Karpas-422 (cell line): ENCODE measurements around the gene SSU72. TPM values are rescaled to one million over a fixed set of nuclear protein-coding genes. Genes with fewer than 3 reads are reported as not detected.
A peak's percentile ranks its signal among the peaks of the same experiment; 100 is the strongest.

Source experiments
- DNase-seq: peaks from one replicate; pipeline ENCODE4 v3.0.0-alpha.2; 2015
- H2AFZ ChIP-seq: fragments of 200-600 bp; sonication (generic); 2 replicates; pipeline ENCODE4 v1.6.1; 2014; ENCODE audit warnings: antibody characterized with exemption, low read length, mixed read lengths
- H3K27ac ChIP-seq: fragments of 200-600 bp; sonication (generic); 2 replicates; pipeline ENCODE4 v1.5.1; 2014; ENCODE audit warnings: mild to moderate bottlenecking, low read length, moderate library complexity
- H3K27me3 ChIP-seq: fragments of 200-600 bp; sonication (generic); 2 replicates; pipeline ENCODE4 v1.6.1; 2014; ENCODE audit warnings: low read length, mixed read lengths
- H3K36me3 ChIP-seq: fragments of 200-600 bp; sonication (generic); 2 replicates; pipeline ENCODE4 v1.6.1; 2014; ENCODE audit warnings: low read length, mixed read lengths; ENCODE audit not compliant: insufficient read depth
- H3K4me1 ChIP-seq: fragments of 200-600 bp; sonication (generic); 2 replicates; pipeline ENCODE4 v1.6.1; 2014; ENCODE audit warnings: mild to moderate bottlenecking, low read length, mixed read lengths
- H3K4me2 ChIP-seq: fragments of 200-600 bp; sonication (generic); 2 replicates; pipeline ENCODE4 v1.6.1; 2014; ENCODE audit warnings: low read length, low read depth, mild to moderate bottlenecking; ENCODE audit not compliant: poor library complexity, severe bottlenecking
- H3K4me3 ChIP-seq: fragments of 200-600 bp; sonication (generic); 2 replicates; pipeline ENCODE4 v1.5.1; 2014; ENCODE audit warnings: mild to moderate bottlenecking, antibody characterized with exemption, low read length, mixed read lengths
- H3K79me2 ChIP-seq: fragments of 200-600 bp; sonication (generic); 2 replicates; pipeline ENCODE4 v1.6.1; 2014; ENCODE audit warnings: mild to moderate bottlenecking, low read length, mixed read lengths
- H3K9ac ChIP-seq: fragments of 200-600 bp; sonication (generic); 2 replicates; pipeline ENCODE4 v1.6.0; 2014; ENCODE audit warnings: low read length
- H3K9me2 ChIP-seq: fragments of 200-600 bp; sonication (generic), shearing (Covaris generic); replicated peaks from 2 replicates; pipeline ENCODE4 v1.6.0; 2014; ENCODE audit warnings: mild to moderate bottlenecking, low read length, moderate library complexity; ENCODE audit not compliant: insufficient read depth
- H3K9me3 ChIP-seq: fragments of 300-700, 200-600 bp; sonication (generic); 2 replicates; pipeline ENCODE4 v1.6.1; 2014; ENCODE audit warnings: low read length, mixed read lengths
- H4K20me1 ChIP-seq: fragments of 200-600 bp; sonication (generic); 2 replicates; pipeline ENCODE4 v1.6.1; 2014; ENCODE audit warnings: mild to moderate bottlenecking, antibody characterized with exemption, low read length, low read depth; ENCODE audit not compliant: insufficient read depth
- total RNA-seq: library from RNA; depleted of rRNA; stranded (reverse); fragments of >200 nt; shearing (Covaris generic); gene quantifications from 2 replicates; pipeline ENCODE4 v1.2.3, GENCODE V29; 2014; ENCODE audit warnings: low replicate concordance

Gene SSU72
- total RNA-seq, 1 experiment from 2014 or later = 70.9 TPM

GRCh38 chr1:1554550-1554925 lies 20.1 kb downstream of the SSU72 start:
- DNase-seq = no peak
- H3K27me3 ChIP-seq = no peaks in the 10 kb centered on the region
- peaks cover 10% of the 10 kb centered on the region; the same call in 1 of the 2 replicates for H3K79me2 ChIP-seq
- no peak overlapping the region for H3K4me3 ChIP-seq
- H3K4me1 ChIP-seq = no peaks in the 10 kb centered on the region; the same call in 1 of the 2 replicates
- no peak overlapping the region for H3K9ac ChIP-seq
- H3K9me3 ChIP-seq = no peaks in the 10 kb centered on the region
- no peak overlapping the region for H2AFZ ChIP-seq
- H3K9me2 ChIP-seq = no peaks in the 10 kb centered on the region
- H3K36me3 ChIP-seq = no peaks in the 10 kb centered on the region
- H3K4me2 ChIP-seq = no peak overlapping the region
- peaks cover 3% of the 10 kb centered on the region; the same call in 1 of the 2 replicates for H4K20me1 ChIP-seq
- H3K27ac ChIP-seq = no peak overlapping the region

GRCh38 chr1:1553821-1554494 lies 20.7 kb downstream of the SSU72 start:
- no peaks in the 10 kb centered on the region; the same call in 1 of the 2 replicates for H3K4me1 ChIP-seq
- H3K9ac ChIP-seq = no peak overlapping the region
- H3K9me3 ChIP-seq = no peaks in the 10 kb centered on the region
- H3K36me3 ChIP-seq = no peaks in the 10 kb centered on the region
- no peak overlapping the region for H3K4me3 ChIP-seq
- no peak overlapping the region for H3K27ac ChIP-seq
- H3K4me2 ChIP-seq = no peak overlapping the region
- DNase-seq = no peak
- H2AFZ ChIP-seq = no peak overlapping the region
- peaks cover 10% of the 10 kb centered on the region; the same call in 1 of the 2 replicates for H3K79me2 ChIP-seq
- no peaks in the 10 kb centered on the region for H3K9me2 ChIP-seq
- no peaks in the 10 kb centered on the region for H3K27me3 ChIP-seq
- H4K20me1 ChIP-seq = peaks cover 3% of the 10 kb centered on the region; the same call in 1 of the 2 replicates

GRCh38 chr1:1552263-1552639 lies 22.4 kb downstream of the SSU72 start:
- Histone ChIP-seq H3K4me3 (no peak overlapping the region), H2AFZ (no peak overlapping the region), H4K20me1 (peaks cover 3% of the 10 kb centered on the region; the same call in 1 of the 2 replicates)

GRCh38 chr1:1551524-1552262 lies 23.0 kb downstream of the SSU72 start:
- Histone ChIP-seq H3K4me2 (no peak overlapping the region), H2AFZ (no peak overlapping the region), H3K4me3 (no peak overlapping the region), H3K27ac (no peak overlapping the region), H3K9me2 (no peaks in the 10 kb centered on the region), H3K4me1 (no peaks in the 10 kb centered on the region), H3K79me2 (peaks cover 5% of the 10 kb centered on the region; the same call in 1 of the 2 replicates), H3K27me3 (no peaks in the 10 kb centered on the region), H4K20me1 (peaks cover 3% of the 10 kb centered on the region; the same call in 1 of the 2 replicates), H3K36me3 (no peaks in the 10 kb centered on the region), H3K9ac (no peak overlapping the region), H3K9me3 (no peaks in the 10 kb centered on the region)
- DNase-seq = no peak

More at GRCh38 chr1:1552263-1552639, 22.4 kb downstream of the SSU72 start:
- DNase-seq = no peak
- Histone ChIP-seq H3K36me3 (no peaks in the 10 kb centered on the region), H3K4me2 (no peak overlapping the region), H3K9ac (no peak overlapping the region), H3K79me2 (peaks cover 5% of the 10 kb centered on the region; the same call in 1 of the 2 replicates), H3K4me1 (no peaks in the 10 kb centered on the region), H3K27ac (no peak overlapping the region), H3K27me3 (no peaks in the 10 kb centered on the region), H3K9me3 (no peaks in the 10 kb centered on the region), H3K9me2 (no peaks in the 10 kb centered on the region)

GRCh38 chr1:1550591-1551432 lies 23.9 kb downstream of the SSU72 start:
- DNase-seq = peak; percentile 60
- no peak overlapping the region for H3K9ac ChIP-seq
- H3K9me3 ChIP-seq = no peaks in the 10 kb centered on the region
- H3K79me2 ChIP-seq = peaks cover 5% of the 10 kb centered on the region; the same call in 1 of the 2 replicates
- no peaks in the 10 kb centered on the region for H3K36me3 ChIP-seq
- H3K9me2 ChIP-seq = no peaks in the 10 kb centered on the region
- H3K27me3 ChIP-seq = no peaks in the 10 kb centered on the region
- H3K4me1 ChIP-seq = no peaks in the 10 kb centered on the region
- H4K20me1 ChIP-seq = peaks cover 3% of the 10 kb centered on the region; the same call in 1 of the 2 replicates
- H3K4me2 ChIP-seq = no peak overlapping the region
- no peak overlapping the region for H3K4me3 ChIP-seq
- H2AFZ ChIP-seq = no peak overlapping the region
- no peak overlapping the region for H3K27ac ChIP-seq

- H3K79me2 ChIP-seq = peaks cover 5% of the 10 kb centered on the region; the same call in 1 of the 2 replicates
- no peak overlapping the region for H3K4me3 ChIP-seq
- no peaks in the 10 kb centered on the region for H3K36me3 ChIP-seq
- H3K27me3 ChIP-seq = no peaks in the 10 kb centered on the region
- no peak overlapping the region for H2AFZ ChIP-seq
- no peak for DNase-seq
- no peaks in the 10 kb centered on the region for H3K9me2 ChIP-seq
- peaks cover 3% of the 10 kb centered on the region; the same call in 1 of the 2 replicates for H4K20me1 ChIP-seq
- H3K9me3 ChIP-seq = no peaks in the 10 kb centered on the region
- H3K4me2 ChIP-seq = no peak overlapping the region
- no peaks in the 10 kb centered on the region for H3K4me1 ChIP-seq
- no peak overlapping the region for H3K27ac ChIP-seq
- H3K9ac ChIP-seq = no peak overlapping the region
Measured at GRCh38 chr1:1550087-1550486, 24.6 kb downstream of the SSU72 start.

- Histone ChIP-seq H3K4me3 (no peak overlapping the region), H3K9me2 (no peaks in the 10 kb centered on the region), H4K20me1 (peaks cover 3% of the 10 kb centered on the region; the same call in 1 of the 2 replicates), H3K9me3 (no peaks in the 10 kb centered on the region), H3K79me2 (peaks cover 5% of the 10 kb centered on the region; the same call in 1 of the 2 replicates), H3K9ac (no peak overlapping the region), H3K36me3 (no peaks in the 10 kb centered on the region), H3K4me2 (no peak overlapping the region), H3K27ac (no peak overlapping the region), H3K4me1 (no peaks in the 10 kb centered on the region), H2AFZ (no peak overlapping the region), H3K27me3 (no peaks in the 10 kb centered on the region)
- no peak for DNase-seq
Measured at GRCh38 chr1:1548591-1548990, 26.1 kb downstream of the SSU72 start.
